NCI-H2196 (cell line): ENCODE data around the gene CRABP1.

ENCODE experiments used
- DNase-seq: peaks from one replicate; lab custom pipeline; 2025; ENCODE audit not compliant: unreplicated experiment; lab: John Stamatoyannopoulos, UW

The CRABP1 gene

GRCh38 chr15:78343276-78344060 is 3.3 kb downstream of the CRABP1 start:
- DNase-seq: no peak

GRCh38 chr15:78345396-78346125 is 5.4 kb downstream of the CRABP1 start:
- no peak for DNase-seq

DNA sequence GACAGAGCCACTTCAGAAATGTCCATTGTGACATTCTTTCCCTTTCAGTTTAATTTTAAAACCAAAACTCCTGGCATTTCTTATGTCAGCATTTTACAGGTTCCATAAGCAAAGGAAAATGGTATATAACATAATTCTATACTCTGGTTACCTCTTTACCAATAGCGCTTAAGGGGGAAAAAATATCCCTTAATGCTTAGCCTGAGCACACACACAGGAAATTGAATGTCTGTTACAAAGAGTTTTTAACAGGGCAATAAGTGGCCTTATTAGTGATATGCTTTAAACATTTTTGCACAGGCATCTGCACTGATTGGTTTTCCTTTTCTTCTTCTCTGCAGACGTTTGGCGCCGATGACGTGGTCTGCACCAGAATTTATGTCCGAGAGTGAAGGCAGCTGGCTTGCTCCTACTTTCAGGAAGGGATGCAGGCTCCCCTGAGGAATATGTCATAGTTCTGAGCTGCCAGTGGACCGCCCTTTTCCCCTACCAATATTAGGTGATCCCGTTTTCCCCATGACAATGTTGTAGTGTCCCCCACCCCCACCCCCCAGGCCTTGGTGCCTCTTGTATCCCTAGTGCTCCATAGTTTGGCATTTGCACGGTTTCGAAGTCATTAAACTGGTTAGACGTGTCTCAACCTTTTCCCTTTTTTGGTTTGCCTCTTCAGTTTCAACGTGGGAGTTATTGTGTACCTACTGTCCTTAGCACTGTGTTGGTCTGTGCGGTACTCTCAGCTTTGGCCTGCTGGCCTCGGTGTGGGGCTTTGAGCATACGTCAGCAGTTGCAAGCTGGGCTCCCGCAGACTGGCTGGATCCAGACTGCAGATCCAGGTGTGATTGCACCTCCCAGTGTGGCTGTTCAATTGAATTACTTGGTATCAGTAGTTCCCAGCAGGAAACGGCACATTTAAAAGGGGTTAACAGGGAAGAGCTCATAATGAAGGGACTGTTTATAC is 7.7 kb downstream of the CRABP1 start:
- DNase-seq: no peak

GRCh38 chr15:78350058-78350457 is 9.9 kb downstream of the CRABP1 start:
- DNase-seq: no peak

GRCh38 chr15:78351539-78351938 is 11.4 kb downstream of the CRABP1 start:
- DNase-seq: no peak

DNA sequence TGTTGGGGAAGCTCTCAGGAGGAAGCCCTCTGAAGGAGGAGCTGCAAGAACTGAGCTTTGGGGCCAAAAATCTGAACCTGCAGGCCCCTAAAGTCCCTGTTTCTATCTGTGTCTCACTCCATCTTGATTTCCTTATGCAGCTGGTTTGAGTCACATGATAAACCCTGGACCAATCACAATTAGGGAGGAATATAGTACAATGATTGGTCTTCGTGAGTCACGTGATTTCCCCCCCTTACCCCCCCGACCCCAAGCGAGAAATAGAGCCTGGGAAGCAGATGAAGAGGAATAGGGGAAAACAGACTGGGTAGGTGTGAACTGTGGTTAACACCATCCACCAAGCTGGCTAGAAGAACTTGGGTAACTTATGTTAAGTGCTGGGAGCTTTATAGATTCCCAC is 12.9 kb downstream of the CRABP1 start:
- DNase-seq: no peak

DNA sequence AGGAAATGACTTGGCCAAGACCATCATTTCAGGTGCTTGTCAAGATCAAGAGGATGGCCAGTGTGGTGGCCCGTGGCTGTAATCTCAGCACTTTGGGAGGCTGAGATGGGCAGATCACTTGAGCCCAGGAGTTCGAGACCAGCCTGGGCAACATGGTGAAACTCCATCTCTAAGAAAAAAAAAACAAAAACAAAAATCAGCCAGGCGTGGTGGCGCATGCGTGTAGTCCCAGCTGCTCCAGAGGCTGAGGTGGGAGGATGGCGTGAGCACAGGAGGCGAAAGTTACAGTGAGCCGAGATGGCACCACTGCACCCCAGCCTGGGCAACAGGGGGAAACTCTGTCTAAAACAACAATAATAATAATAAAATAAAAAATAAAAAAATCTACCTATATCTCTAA is 15.0 kb downstream of the CRABP1 start:
- no peak for DNase-seq

GRCh38 chr15:78358102-78358870 is 18.1 kb downstream of the CRABP1 start:
- no peak for DNase-seq

DNA sequence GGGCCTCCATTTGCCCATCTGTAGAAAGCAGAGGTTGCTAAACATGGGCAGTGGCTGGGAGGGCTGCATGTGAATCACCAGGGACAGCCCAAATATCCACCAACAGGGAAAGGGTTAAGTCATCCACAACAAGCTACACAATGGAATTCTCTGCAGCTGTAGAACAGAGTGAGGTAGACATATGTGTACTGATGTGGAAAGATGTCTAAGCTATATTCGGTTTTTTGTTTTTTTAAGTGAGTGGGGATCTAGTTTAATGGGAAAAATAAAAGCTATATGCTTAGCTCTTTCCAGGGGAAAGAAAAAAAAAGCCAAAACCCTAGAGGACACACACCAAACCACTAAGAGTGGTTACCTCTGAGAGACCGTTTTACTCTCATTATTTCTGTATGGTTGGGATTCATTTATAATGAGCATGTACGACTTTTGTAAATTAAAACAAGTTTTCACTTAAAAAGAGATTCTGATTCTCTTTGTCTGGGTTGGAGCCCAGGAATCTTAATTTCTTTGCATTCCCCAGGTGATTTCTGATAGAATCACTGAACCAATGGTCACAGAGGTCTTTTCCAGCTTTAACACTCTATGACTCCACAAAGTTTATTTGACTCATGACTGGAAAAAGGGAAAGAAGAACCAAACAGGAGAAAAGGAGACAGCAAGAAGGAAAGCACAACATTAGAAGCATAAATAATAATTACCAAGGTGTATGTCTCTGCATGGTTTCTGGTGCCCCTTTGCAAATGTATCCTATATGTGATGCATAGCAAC is 19.1 kb downstream of the CRABP1 start:
- no peak for DNase-seq

DNA sequence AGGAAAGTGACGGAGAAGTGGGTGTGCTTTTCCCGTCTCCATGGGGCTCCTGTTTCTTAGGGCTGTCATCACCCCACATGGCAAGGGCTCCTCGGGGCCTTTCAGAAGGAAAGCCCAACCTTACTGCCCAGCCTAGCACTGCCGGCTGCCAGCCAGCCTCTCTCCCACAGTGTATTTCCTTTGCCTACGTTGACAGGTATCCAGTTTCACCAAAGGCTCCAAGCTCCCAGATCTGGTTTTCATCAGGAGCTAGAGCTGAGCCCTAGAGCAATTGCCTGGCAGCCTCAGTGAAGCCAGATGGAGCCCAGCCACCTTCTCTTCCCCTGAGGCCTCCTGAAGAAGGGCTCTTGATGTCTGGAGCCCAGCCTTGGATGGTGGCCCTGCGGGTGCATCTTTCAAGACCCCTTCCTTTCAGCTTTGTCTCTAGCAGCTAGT is 20.2 kb downstream of the CRABP1 start:
- DNase-seq: peak; percentile 32

DNA sequence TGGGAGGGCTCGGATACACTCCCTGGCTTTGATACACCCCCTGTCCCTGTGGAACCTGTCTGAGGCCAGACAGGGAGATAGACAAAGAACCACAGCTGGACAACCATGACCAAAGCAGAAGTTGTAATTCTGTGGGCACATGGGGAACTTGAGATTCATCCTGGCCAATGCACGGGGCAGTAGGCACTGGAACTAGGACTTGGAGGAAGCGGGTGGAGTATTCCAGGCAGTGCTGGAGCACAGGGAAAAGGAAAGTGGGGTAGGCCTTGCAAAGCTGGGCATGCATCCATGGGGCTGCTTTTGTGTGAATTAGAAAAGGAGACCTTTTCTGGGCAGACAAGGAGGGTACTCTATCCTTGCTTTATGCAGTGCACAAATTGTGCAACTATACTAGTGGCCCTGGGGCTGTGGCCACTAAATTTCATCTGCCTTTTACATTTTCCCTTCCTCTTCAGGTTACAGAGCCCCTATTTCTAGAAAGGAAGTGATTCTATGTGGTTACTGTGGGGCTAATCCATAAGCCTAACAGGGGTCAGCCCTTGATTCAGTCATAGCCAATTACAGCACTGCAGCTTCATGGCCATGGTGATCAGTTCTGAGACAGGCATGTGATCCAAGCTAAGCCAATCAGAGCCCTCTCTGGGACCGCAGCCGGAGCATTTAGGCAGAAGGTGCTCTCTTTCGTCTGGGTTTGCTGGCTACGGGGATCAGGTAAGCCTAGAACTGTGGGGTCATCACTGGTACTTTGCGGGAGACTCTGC is 21.0 kb downstream of the CRABP1 start:
- no peak for DNase-seq

GRCh38 chr15:78361771-78362506 is 21.8 kb downstream of the CRABP1 start:
- no peak for DNase-seq

DNA sequence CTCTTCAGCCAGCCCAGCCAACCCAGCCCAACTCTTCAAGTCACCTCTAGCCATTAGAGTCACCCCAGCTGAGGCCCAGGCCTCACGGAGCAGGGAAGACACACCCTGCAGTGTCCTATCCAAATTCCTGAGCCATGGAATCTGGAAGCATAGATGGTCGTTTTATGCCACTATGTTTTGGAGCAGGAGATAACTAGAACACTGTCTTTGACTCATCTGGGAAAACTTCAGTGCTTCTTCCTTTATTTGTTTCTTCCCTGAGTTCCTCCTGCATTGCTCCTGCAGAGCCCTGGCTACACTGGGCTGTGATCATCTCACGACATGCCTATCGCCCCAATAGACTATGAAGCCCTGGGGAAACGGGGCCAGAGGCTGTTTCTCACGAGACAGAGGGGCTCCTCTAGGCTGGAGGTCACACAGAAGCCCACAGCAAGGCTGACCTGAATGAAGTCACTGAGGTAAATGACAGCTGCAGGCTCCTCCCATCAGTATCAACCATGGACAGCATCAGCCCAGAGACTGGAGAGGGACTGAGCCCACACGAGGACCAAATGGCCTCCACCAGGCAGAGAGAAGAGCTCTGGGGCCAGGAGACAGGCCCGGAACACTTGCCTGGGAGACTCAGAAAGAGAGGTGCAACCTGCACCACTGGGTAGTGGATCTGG is 22.7 kb downstream of the CRABP1 start:
- DNase-seq: no peak

DNA sequence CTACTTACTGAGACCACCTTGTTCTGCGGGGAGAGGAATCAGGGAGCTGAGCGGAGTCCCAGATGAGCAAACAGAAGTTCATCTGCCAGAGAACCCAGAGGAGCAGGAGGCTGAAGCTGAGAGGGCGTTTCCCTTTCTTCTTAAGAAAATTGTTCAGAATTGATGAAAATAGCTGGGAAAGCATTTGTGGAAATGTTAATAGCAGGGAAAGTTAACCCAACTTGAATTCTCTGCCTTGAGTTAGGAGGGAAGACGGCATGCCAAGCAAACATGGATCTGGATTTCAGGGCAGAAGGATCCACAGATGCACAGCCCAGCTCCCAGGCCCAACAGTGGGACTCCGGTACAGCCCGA is 23.2 kb downstream of the CRABP1 start:
- no peak for DNase-seq

GRCh38 chr15:78364233-78364632 is 24.1 kb downstream of the CRABP1 start:
- DNase-seq: no peak

GRCh38 chr15:78365917-78366316 is 25.8 kb downstream of the CRABP1 start:
- no peak for DNase-seq

GRCh38 chr15:78366342-78366741 is 26.2 kb downstream of the CRABP1 start:
- DNase-seq: no peak

- no peak for DNase-seq
Observed at GRCh38 chr15:78368651-78369050, 28.5 kb downstream of the CRABP1 start.
